GM12891 (cell line): ENCODE data around the gene IPPK.

Experiments
- POLR2AphosphoS5 ChIP-seq: IDR thresholded peaks from 2 replicates; pipeline ENCODE4 v1.6.1; 2011; ENCODE audit warnings: low read depth, low read length, control low read depth
- TAF1 ChIP-seq: IDR thresholded peaks from 2 replicates; pipeline ENCODE4 v1.6.1; 2011; ENCODE audit warnings: low read depth, low read length, control low read depth

DNA sequence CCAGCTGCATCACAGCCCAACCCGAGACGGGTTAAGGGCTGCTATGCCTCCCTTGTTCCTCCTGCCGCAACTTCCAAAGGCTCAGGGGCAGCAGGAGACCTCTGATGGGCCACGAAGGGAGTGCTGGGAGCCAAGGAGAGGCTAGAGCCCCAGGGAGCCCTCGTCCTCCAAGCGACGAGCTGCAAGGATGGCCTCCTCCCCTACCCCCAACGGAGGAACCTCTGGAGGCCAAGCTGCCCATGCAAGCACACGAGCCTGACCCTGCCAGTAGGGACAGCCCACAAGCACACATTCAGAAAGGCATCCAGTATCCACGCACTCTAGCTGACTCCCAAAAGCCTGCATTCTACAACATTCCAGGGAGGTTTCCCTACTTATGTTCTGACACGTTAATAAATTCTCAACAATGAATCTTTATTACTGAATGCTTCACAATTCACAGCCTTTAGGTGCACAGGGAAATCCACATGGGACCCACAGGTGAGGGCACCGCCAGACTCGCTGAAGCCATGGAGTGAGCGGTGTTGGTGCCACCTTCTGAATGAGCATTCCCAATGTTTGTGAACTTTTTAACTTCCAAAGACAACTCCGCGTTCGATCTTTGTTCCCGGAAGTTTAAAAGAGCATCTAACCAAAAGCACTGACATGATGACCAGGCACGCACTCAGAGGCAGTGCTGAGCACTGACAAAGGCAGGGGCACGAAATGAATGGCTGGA, 28.7 kb downstream of the IPPK start:
- no peak for TF ChIP-seq POLR2AphosphoS5
- TF ChIP-seq TAF1 = no peak
